DND-41 (cell line): Measurements from ENCODE around the gene TSPAN1.
"Not testable (repeated sequence)": the region's sequence is repeated elsewhere in the genome, so short reads cannot be mapped to it uniquely, and the experiment has no call there.

ENCODE experiments used
- ATAC-seq: fragments of 200-7000 bp; cut with Tn5 transposase; 3 replicates; pipeline ENCODE4 v1.9.1; 2021; ENCODE audit warnings: low read depth; ENCODE audit not compliant: insufficient read depth
- DNase-seq: peaks from one replicate; pipeline ENCODE4 v3.0.0-alpha.2; 2020
- H2AFZ ChIP-seq: 2 replicates; pipeline ENCODE4 v1.6.0; 2012; ENCODE audit warnings: low read depth, low read length
- H3K27ac ChIP-seq: 2 replicates; pipeline ENCODE4 v1.5.1; 2012; ENCODE audit warnings: low read length, inconsistent platforms
- H3K27me3 ChIP-seq: fragments of 200-600 bp; sonication (generic); 2 replicates; pipeline ENCODE4 v1.6.0; 2012; ENCODE audit warnings: low read length, mild to moderate bottlenecking, inconsistent platforms; ENCODE audit not compliant: insufficient read depth, poor library complexity
- H3K36me3 ChIP-seq: 2 replicates; pipeline ENCODE4 v1.5.1; 2012; ENCODE audit warnings: low read length, inconsistent platforms; ENCODE audit not compliant: insufficient read depth
- H3K4me1 ChIP-seq: 2 replicates; pipeline ENCODE4 v1.5.1; 2012; ENCODE audit warnings: mild to moderate bottlenecking, low read length; ENCODE audit not compliant: insufficient read depth
- H3K4me2 ChIP-seq: 2 replicates; pipeline ENCODE4 v1.6.0; 2012; ENCODE audit warnings: mild to moderate bottlenecking, moderate library complexity, low read length, inconsistent platforms; ENCODE audit not compliant: insufficient read depth
- H3K4me3 ChIP-seq, 2 experiments: fragments of 200-600 bp in 1 of 2; shearing (Covaris generic) in 1 of 2; 2 replicates each; pipeline ENCODE4 v1.5.1; 2012 to 2016; ENCODE audit warnings: inconsistent platforms in 2 of 2, low read length in 2 of 2, mild to moderate bottlenecking in 2 of 2, low read depth in 1 of 2, moderate library complexity in 1 of 2
- H3K79me2 ChIP-seq: 2 replicates; pipeline ENCODE4 v1.6.0; 2012; ENCODE audit warnings: low read length, inconsistent platforms; ENCODE audit not compliant: insufficient read depth
- H3K9ac ChIP-seq: 2 replicates; pipeline ENCODE4 v1.6.0; 2012; ENCODE audit warnings: low read depth, mild to moderate bottlenecking, inconsistent platforms, low read length, moderate library complexity
- H3K9me3 ChIP-seq: 2 replicates; pipeline ENCODE4 v1.5.1; 2012; ENCODE audit warnings: low read length, moderate library complexity, mild to moderate bottlenecking, inconsistent platforms; ENCODE audit not compliant: insufficient read depth, severe bottlenecking
- H4K20me1 ChIP-seq: 2 replicates; pipeline ENCODE4 v1.6.0; 2012; ENCODE audit warnings: low read length; ENCODE audit not compliant: insufficient read depth
- EZH2 ChIP-seq: IDR thresholded peaks from 3 replicates; pipeline ENCODE4 v1.6.1; 2012; ENCODE audit warnings: borderline replicate concordance, low read depth, mild to moderate bottlenecking, moderate library complexity, low read length, inconsistent platforms; ENCODE audit not compliant: severe bottlenecking
- TF ChIP-seq, protein P1 (sequence below): IDR thresholded peaks from 2 replicates; pipeline ENCODE4 v1.5.1; 2012; ENCODE audit warnings: borderline replicate concordance, low read length, moderate library complexity, mild to moderate bottlenecking; ENCODE audit not compliant: poor library complexity, severe bottlenecking; ENCODE audit errors: extremely low read depth

TSPAN1 gene

DNA sequence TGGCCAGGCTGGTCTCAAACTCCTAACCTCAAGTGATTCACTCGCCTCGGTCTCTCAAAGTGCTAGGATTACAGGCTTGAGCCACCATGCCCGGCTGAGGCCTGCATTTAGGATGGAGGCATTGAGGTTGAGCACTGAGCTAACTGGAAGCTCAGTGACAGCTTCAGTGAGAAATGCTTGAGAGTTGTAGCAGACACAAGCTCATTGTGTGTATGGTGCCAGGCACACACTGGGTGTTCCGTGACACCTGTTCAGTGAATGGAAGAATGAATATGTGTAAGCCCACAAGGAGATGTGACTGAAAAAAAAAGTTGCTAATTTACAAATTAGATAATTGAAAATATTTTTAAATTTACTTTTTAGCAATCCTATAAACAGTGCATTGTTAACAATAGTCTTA, 50.1 kb downstream of the TSPAN1 start:
- no peak overlapping the region for H2AFZ ChIP-seq
- ATAC-seq (no peak), DNase-seq (no peak)
- no peaks in the 10 kb centered on the region for H3K9me3 ChIP-seq
- no peak overlapping the region for H3K27ac ChIP-seq
- H3K4me3 ChIP-seq, result no peak overlapping the region
- TF ChIP-seq, protein P1, sequence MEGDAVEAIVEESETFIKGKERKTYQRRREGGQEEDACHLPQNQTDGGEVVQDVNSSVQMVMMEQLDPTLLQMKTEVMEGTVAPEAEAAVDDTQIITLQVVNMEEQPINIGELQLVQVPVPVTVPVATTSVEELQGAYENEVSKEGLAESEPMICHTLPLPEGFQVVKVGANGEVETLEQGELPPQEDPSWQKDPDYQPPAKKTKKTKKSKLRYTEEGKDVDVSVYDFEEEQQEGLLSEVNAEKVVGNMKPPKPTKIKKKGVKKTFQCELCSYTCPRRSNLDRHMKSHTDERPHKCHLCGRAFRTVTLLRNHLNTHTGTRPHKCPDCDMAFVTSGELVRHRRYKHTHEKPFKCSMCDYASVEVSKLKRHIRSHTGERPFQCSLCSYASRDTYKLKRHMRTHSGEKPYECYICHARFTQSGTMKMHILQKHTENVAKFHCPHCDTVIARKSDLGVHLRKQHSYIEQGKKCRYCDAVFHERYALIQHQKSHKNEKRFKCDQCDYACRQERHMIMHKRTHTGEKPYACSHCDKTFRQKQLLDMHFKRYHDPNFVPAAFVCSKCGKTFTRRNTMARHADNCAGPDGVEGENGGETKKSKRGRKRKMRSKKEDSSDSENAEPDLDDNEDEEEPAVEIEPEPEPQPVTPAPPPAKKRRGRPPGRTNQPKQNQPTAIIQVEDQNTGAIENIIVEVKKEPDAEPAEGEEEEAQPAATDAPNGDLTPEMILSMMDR, result no peak
- no peak for TF ChIP-seq EZH2
- no peak overlapping the region for H3K9ac ChIP-seq
- H3K27me3 ChIP-seq, result no peaks in the 10 kb centered on the region
- no peaks in the 10 kb centered on the region for H4K20me1 ChIP-seq
- no peaks in the 10 kb centered on the region for H3K79me2 ChIP-seq
- no peaks in the 10 kb centered on the region for H3K36me3 ChIP-seq
- no peak overlapping the region for H3K4me2 ChIP-seq
- peaks cover 2% of the 10 kb centered on the region; the same call in 1 of the 2 replicates for H3K4me1 ChIP-seq

DNA sequence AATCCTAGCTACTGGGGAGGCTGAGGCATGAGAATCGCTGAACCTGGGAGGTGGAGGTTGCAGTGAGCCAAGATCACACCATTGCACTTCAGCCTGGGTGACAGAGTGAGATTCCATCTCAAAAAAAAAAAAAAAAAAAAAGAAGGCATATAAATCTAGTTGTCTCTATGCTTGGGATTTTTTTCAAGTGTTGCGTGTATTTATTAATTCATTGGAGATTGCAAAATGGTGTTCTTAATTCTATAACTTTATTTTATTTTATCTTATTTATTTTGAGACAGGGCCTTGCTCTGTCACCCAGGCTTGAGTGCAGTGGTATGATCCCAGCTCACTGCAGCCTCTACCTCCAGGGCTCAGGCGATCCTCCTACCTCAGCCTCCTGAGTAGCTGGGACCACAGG, 56.3 kb downstream of the TSPAN1 start:
- H3K4me1 ChIP-seq, DNase-seq, H2AFZ ChIP-seq, ATAC-seq, H3K9ac ChIP-seq, H3K9me3 ChIP-seq, H4K20me1 ChIP-seq, H3K4me3 ChIP-seq, H3K79me2 ChIP-seq, H3K27ac ChIP-seq, H3K36me3 ChIP-seq, H3K4me2 ChIP-seq, H3K27me3 ChIP-seq: not testable (repeated sequence)
